Urinary bladder (tissue), 4 donors: ENCODE results near the gene MYO5B. TPM values are rescaled to one million over a fixed set of nuclear protein-coding genes. Genes with fewer than 3 reads are reported as not detected.
"Not testable (repeated sequence)": the region's sequence is repeated elsewhere in the genome, so short reads cannot be mapped to it uniquely, and the experiment has no call there.

ENCODE experiments used
- DNase-seq: peaks from one replicate; pipeline ENCODE4 v3.0.0-alpha.2; 2015; ENCODE audit errors: extremely low spot score
- H3K27ac ChIP-seq: one replicate; pipeline ENCODE4 v1.5.1; 2013; ENCODE audit warnings: low read depth, mild to moderate bottlenecking, moderate library complexity
- H3K36me3 ChIP-seq: one replicate; pipeline ENCODE4 v1.6.1; 2013; ENCODE audit warnings: mild to moderate bottlenecking, moderate library complexity; ENCODE audit not compliant: insufficient read depth
- H3K4me1 ChIP-seq: one replicate; pipeline ENCODE4 v1.6.1; 2013; ENCODE audit warnings: mild to moderate bottlenecking, moderate library complexity; ENCODE audit not compliant: insufficient read depth
- H3K4me3 ChIP-seq: one replicate; pipeline ENCODE4 v1.5.1; 2013; ENCODE audit warnings: low read depth, low read length
- WGBS: extraction: QIAGEN DNeasy Blood & Tissue Kit; methylation state at CpG from one replicate; pipeline ENCODE4 v1.1.7; 2013; 5-methylcytosine and 5-hydroxymethylcytosine counted together
- polyA plus RNA-seq: library from polyadenylated mRNA; stranded (reverse); fragments of 200-250 nt; gene quantifications from one replicate; pipeline ENCODE4 v1.2.3, GENCODE V29; 2013
- total RNA-seq: library from RNA; depleted of rRNA; stranded (reverse); fragments of >200 nt; gene quantifications from one replicate; pipeline ENCODE4 v1.2.3, GENCODE V29; 2014
- donor health status: healthy with polysubstance abuse.
- donor health status: healthy.

The MYO5B gene
- total and polyA plus RNA-seq, 2 donors, result 2.7 to 8.8 TPM

GRCh38 chr18:49845629-49846360 is 349.2 kb downstream of the MYO5B start:
- no peak overlapping the region for H3K4me3 ChIP-seq
- no peaks in the 10 kb centered on the region for H3K4me1 ChIP-seq
- no peaks in the 10 kb centered on the region for H3K36me3 ChIP-seq
- WGBS, result 45% methylated on average over 6 of the region's 6 CpGs
- H3K27ac ChIP-seq, result no peak overlapping the region
- no peak for DNase-seq

GRCh38 chr18:49844903-49845302 is 350.0 kb downstream of the MYO5B start:
- Histone ChIP-seq H3K27ac (no peak overlapping the region), H3K36me3 (no peaks in the 10 kb centered on the region), H3K4me3 (no peak overlapping the region), H3K4me1 (no peaks in the 10 kb centered on the region)
- 92% methylated on average over 1 of the region's 1 CpG for whole genome bisulfite sequencing
- DNase-seq, result no peak

GRCh38 chr18:49843778-49844625 is 350.9 kb downstream of the MYO5B start:
- 80% methylated on average over 6 of the region's 6 CpGs for WGBS
- no peak overlapping the region for H3K4me3 ChIP-seq
- no peaks in the 10 kb centered on the region for H3K4me1 ChIP-seq
- no peak for DNase-seq
- H3K36me3 ChIP-seq, result no peaks in the 10 kb centered on the region
- no peak overlapping the region for H3K27ac ChIP-seq

GRCh38 chr18:49843131-49843530 is 351.8 kb downstream of the MYO5B start:
- H3K27ac ChIP-seq, result no peak overlapping the region
- 87% methylated on average over 10 of the region's 10 CpGs for WGBS
- DNase-seq, result no peak
- no peaks in the 10 kb centered on the region for H3K4me1 ChIP-seq
- no peaks in the 10 kb centered on the region for H3K36me3 ChIP-seq
- no peak overlapping the region for H3K4me3 ChIP-seq

GRCh38 chr18:49842656-49843055 is 352.3 kb downstream of the MYO5B start:
- no peak for DNase-seq
- Histone ChIP-seq H3K36me3 (no peaks in the 10 kb centered on the region), H3K4me1 (no peaks in the 10 kb centered on the region), H3K27ac (no peak overlapping the region), H3K4me3 (no peak overlapping the region)
- WGBS, result 81% methylated on average over 4 of the region's 4 CpGs

- H3K4me3 ChIP-seq, result no peak overlapping the region
- H3K36me3 ChIP-seq, result no peaks in the 10 kb centered on the region
- 86% methylated on average over 12 of the region's 12 CpGs for WGBS
- no peak for DNase-seq
- no peak overlapping the region for H3K27ac ChIP-seq
- no peaks in the 10 kb centered on the region for H3K4me1 ChIP-seq
Observed at GRCh38 chr18:49841236-49842217, 353.4 kb downstream of the MYO5B start.

GRCh38 chr18:49839012-49839411 is 355.9 kb downstream of the MYO5B start:
- no peak overlapping the region for H3K27ac ChIP-seq
- no peak for DNase-seq
- H3K4me3 ChIP-seq, result no peak overlapping the region
- H3K4me1 ChIP-seq, result no peaks in the 10 kb centered on the region
- WGBS, result 94% methylated on average over 8 of the region's 8 CpGs
- no peaks in the 10 kb centered on the region for H3K36me3 ChIP-seq

GRCh38 chr18:49838381-49838780 is 356.6 kb downstream of the MYO5B start:
- Histone ChIP-seq H3K4me3 (no peak overlapping the region), H3K36me3 (no peaks in the 10 kb centered on the region), H3K4me1 (no peaks in the 10 kb centered on the region), H3K27ac (no peak overlapping the region)
- WGBS, result 95% methylated on average over 4 of the region's 4 CpGs
- DNase-seq, result no peak

GRCh38 chr18:49837889-49838288 is 357.1 kb downstream of the MYO5B start:
- WGBS, result 86% methylated on average over 5 of the region's 5 CpGs
- H3K27ac ChIP-seq, result no peak overlapping the region
- H3K4me3 ChIP-seq, result no peak overlapping the region
- no peaks in the 10 kb centered on the region for H3K36me3 ChIP-seq
- no peak for DNase-seq
- no peaks in the 10 kb centered on the region for H3K4me1 ChIP-seq

- H3K36me3 ChIP-seq, DNase-seq, H3K4me1 ChIP-seq, H3K27ac ChIP-seq, H3K4me3 ChIP-seq: not testable (repeated sequence)
- WGBS, result 93% methylated on average over 9 of the region's 9 CpGs
Observed at GRCh38 chr18:49837316-49837835, 357.6 kb downstream of the MYO5B start.

- DNase-seq, result no peak
- Histone ChIP-seq H3K36me3 (no peaks in the 10 kb centered on the region), H3K4me1 (no peaks in the 10 kb centered on the region), H3K4me3 (no peak overlapping the region), H3K27ac (no peak overlapping the region)
- WGBS, result 72% methylated on average over 2 of the region's 2 CpGs
Observed at GRCh38 chr18:49835405-49835804, 359.5 kb downstream of the MYO5B start.

GRCh38 chr18:49834258-49834657 is 360.7 kb downstream of the MYO5B start:
- no peaks in the 10 kb centered on the region for H3K36me3 ChIP-seq
- H3K4me1 ChIP-seq, result no peaks in the 10 kb centered on the region
- no peak overlapping the region for H3K4me3 ChIP-seq
- WGBS, result 93% methylated on average over 3 of the region's 3 CpGs
- no peak overlapping the region for H3K27ac ChIP-seq
- DNase-seq, result no peak

GRCh38 chr18:49833814-49834213 is 361.1 kb downstream of the MYO5B start:
- Histone ChIP-seq H3K27ac (no peak overlapping the region), H3K4me3 (no peak overlapping the region), H3K4me1 (no peaks in the 10 kb centered on the region), H3K36me3 (no peaks in the 10 kb centered on the region)
- no peak for DNase-seq
- 85% methylated on average over 4 of the region's 4 CpGs for WGBS
